ENCODE data around the gene LRCH4.
"Not testable (repeated sequence)": the region's sequence is repeated elsewhere in the genome, so short reads cannot be mapped to it uniquely, and the experiment has no call there.

Gene LRCH4

GRCh38 chr7:100546129-100546925 is 39.6 kb downstream of the LRCH4 start:
- H3K4me3 ChIP-seq (ENCODE audit: low read length), result peak overlapping the region; percentile 33
- peaks cover 41% of the 10 kb centered on the region for H3K4me1 ChIP-seq (ENCODE audit: control insufficient read depth, insufficient read depth, low read length)
- H3K27me3 ChIP-seq (replicated peaks; ENCODE audit: control insufficient read depth, insufficient read depth, low read length), result no peaks in the 10 kb centered on the region
- no peaks in the 10 kb centered on the region for H3K9me3 ChIP-seq (ENCODE audit: control insufficient read depth, low read length)
- H3K9ac ChIP-seq (ENCODE audit: low read length), result peak overlapping the region; percentile 65
- DNase-seq (ENCODE audit: low read depth), result no peak
- peaks cover 9% of the 10 kb centered on the region for H3K36me3 ChIP-seq (ENCODE audit: control insufficient read depth, insufficient read depth, low read length, severe bottlenecking)

GRCh38 chr7:100545360-100546128 is 40.4 kb downstream of the LRCH4 start:
- peaks cover 8% of the 10 kb centered on the region for H3K36me3 ChIP-seq (ENCODE audit: control insufficient read depth, insufficient read depth, low read length, severe bottlenecking)
- H3K4me3 ChIP-seq (ENCODE audit: low read length), result peak overlapping the region; percentile 33
- H3K9me3 ChIP-seq (ENCODE audit: control insufficient read depth, low read length), result no peaks in the 10 kb centered on the region
- H3K27me3 ChIP-seq (replicated peaks; ENCODE audit: control insufficient read depth, insufficient read depth, low read length), result no peaks in the 10 kb centered on the region
- peak overlapping the region; percentile 65 for H3K9ac ChIP-seq (ENCODE audit: low read length)
- H3K4me1 ChIP-seq (ENCODE audit: control insufficient read depth, insufficient read depth, low read length), result peaks cover 41% of the 10 kb centered on the region
- peak; percentile 88 for DNase-seq (ENCODE audit: low read depth)

GRCh38 chr7:100544967-100545359 is 41.0 kb downstream of the LRCH4 start:
- H3K9ac ChIP-seq (ENCODE audit: low read length), result peak overlapping the region; percentile 65
- peak overlapping the region; percentile 33 for H3K4me3 ChIP-seq (ENCODE audit: low read length)
- H3K9me3 ChIP-seq (ENCODE audit: control insufficient read depth, low read length), result no peaks in the 10 kb centered on the region
- H3K27me3 ChIP-seq (replicated peaks; ENCODE audit: control insufficient read depth, insufficient read depth, low read length), result no peaks in the 10 kb centered on the region
- peak; percentile 54 for DNase-seq (ENCODE audit: low read depth)
- H3K4me1 ChIP-seq (ENCODE audit: control insufficient read depth, insufficient read depth, low read length), result peaks cover 45% of the 10 kb centered on the region
- peaks cover 5% of the 10 kb centered on the region for H3K36me3 ChIP-seq (ENCODE audit: control insufficient read depth, insufficient read depth, low read length, severe bottlenecking)

- H3K4me1 ChIP-seq (ENCODE audit: control insufficient read depth, insufficient read depth, low read length), result peaks cover 49% of the 10 kb centered on the region
- no peak overlapping the region for H3K9ac ChIP-seq (ENCODE audit: low read length)
- DNase-seq (ENCODE audit: low read depth), result no peak
- H3K4me3 ChIP-seq (ENCODE audit: low read length), result no peak overlapping the region
- H3K36me3 ChIP-seq (ENCODE audit: control insufficient read depth, insufficient read depth, low read length, severe bottlenecking), result peaks cover 5% of the 10 kb centered on the region
- H3K9me3 ChIP-seq (ENCODE audit: control insufficient read depth, low read length), result no peaks in the 10 kb centered on the region
- H3K27me3 ChIP-seq (replicated peaks; ENCODE audit: control insufficient read depth, insufficient read depth, low read length), result no peaks in the 10 kb centered on the region
Measured at GRCh38 chr7:100544386-100544785, 41.5 kb downstream of the LRCH4 start.

GRCh38 chr7:100543586-100543985 is 42.3 kb downstream of the LRCH4 start:
- no peaks in the 10 kb centered on the region for H3K36me3 ChIP-seq (ENCODE audit: control insufficient read depth, insufficient read depth, low read length, severe bottlenecking)
- no peaks in the 10 kb centered on the region for H3K9me3 ChIP-seq (ENCODE audit: control insufficient read depth, low read length)
- H3K9ac ChIP-seq (ENCODE audit: low read length), result no peak overlapping the region
- DNase-seq (ENCODE audit: low read depth), result no peak
- no peak overlapping the region for H3K4me3 ChIP-seq (ENCODE audit: low read length)
- peaks cover 47% of the 10 kb centered on the region for H3K4me1 ChIP-seq (ENCODE audit: control insufficient read depth, insufficient read depth, low read length)
- no peaks in the 10 kb centered on the region for H3K27me3 ChIP-seq (replicated peaks; ENCODE audit: control insufficient read depth, insufficient read depth, low read length)

- not testable (repeated sequence) for H3K9me3 ChIP-seq (ENCODE audit: control insufficient read depth, low read length); H3K36me3 ChIP-seq (ENCODE audit: control insufficient read depth, insufficient read depth, low read length, severe bottlenecking); H3K4me3 ChIP-seq (ENCODE audit: low read length); DNase-seq (ENCODE audit: low read depth); H3K27me3 ChIP-seq (replicated peaks; ENCODE audit: control insufficient read depth, insufficient read depth, low read length); H3K9ac ChIP-seq (ENCODE audit: low read length)
- H3K4me1 ChIP-seq (ENCODE audit: control insufficient read depth, insufficient read depth, low read length), result peaks cover 33% of the 10 kb centered on the region
Measured at GRCh38 chr7:100541309-100541708, 44.6 kb downstream of the LRCH4 start.

- H3K27me3 ChIP-seq (replicated peaks; ENCODE audit: control insufficient read depth, insufficient read depth, low read length), result no peaks in the 10 kb centered on the region
- peak overlapping the region; percentile 79 for H3K9ac ChIP-seq (ENCODE audit: low read length)
- peak overlapping the region; percentile 88 for H3K4me3 ChIP-seq (ENCODE audit: low read length)
- DNase-seq (ENCODE audit: low read depth), result no peak
- no peaks in the 10 kb centered on the region for H3K36me3 ChIP-seq (ENCODE audit: control insufficient read depth, insufficient read depth, low read length, severe bottlenecking)
- H3K4me1 ChIP-seq (ENCODE audit: control insufficient read depth, insufficient read depth, low read length), result peaks cover 22% of the 10 kb centered on the region
- no peaks in the 10 kb centered on the region for H3K9me3 ChIP-seq (ENCODE audit: control insufficient read depth, low read length)
Measured at GRCh38 chr7:100540073-100540723, 45.7 kb downstream of the LRCH4 start.

- Histone ChIP-seq H3K27me3 (replicated peaks; ENCODE audit: control insufficient read depth, insufficient read depth, low read length) (no peaks in the 10 kb centered on the region), H3K9me3 (ENCODE audit: control insufficient read depth, low read length) (no peaks in the 10 kb centered on the region), H3K4me1 (ENCODE audit: control insufficient read depth, insufficient read depth, low read length) (peaks cover 16% of the 10 kb centered on the region), H3K4me3 (ENCODE audit: low read length) (peak overlapping the region; percentile 88), H3K36me3 (ENCODE audit: control insufficient read depth, insufficient read depth, low read length, severe bottlenecking) (no peaks in the 10 kb centered on the region), H3K9ac (ENCODE audit: low read length) (peak overlapping the region; percentile 79)
- DNase-seq (ENCODE audit: low read depth), result no peak
Measured at GRCh38 chr7:100539436-100540006, 46.4 kb downstream of the LRCH4 start.

GRCh38 chr7:100538654-100539435 is 47.1 kb downstream of the LRCH4 start, which contains the start of gene AGFG2:
TSS of gene AGFG2 (plus strand) at chr7:100539203. CDS start at chr7:100539347, 144 bp downstream.
- Histone ChIP-seq H3K27me3 (replicated peaks; ENCODE audit: control insufficient read depth, insufficient read depth, low read length) (no peaks in the 10 kb centered on the region), H3K36me3 (ENCODE audit: control insufficient read depth, insufficient read depth, low read length, severe bottlenecking) (no peaks in the 10 kb centered on the region), H3K4me3 (ENCODE audit: low read length) (peak within 1 kb of the TSS; percentile 88), H3K4me1 (ENCODE audit: control insufficient read depth, insufficient read depth, low read length) (peaks cover 16% of the 10 kb centered on the region), H3K9ac (ENCODE audit: low read length) (peak within 1 kb of the TSS; percentile 79), H3K9me3 (ENCODE audit: control insufficient read depth, low read length) (no peaks in the 10 kb centered on the region)
- peak; percentile 100 for DNase-seq (ENCODE audit: low read depth)

- Histone ChIP-seq H3K9me3 (ENCODE audit: control insufficient read depth, low read length) (no peaks in the 10 kb centered on the region), H3K9ac (ENCODE audit: low read length) (no peak overlapping the region), H3K36me3 (ENCODE audit: control insufficient read depth, insufficient read depth, low read length, severe bottlenecking) (no peaks in the 10 kb centered on the region), H3K27me3 (replicated peaks; ENCODE audit: control insufficient read depth, insufficient read depth, low read length) (no peaks in the 10 kb centered on the region), H3K4me1 (ENCODE audit: control insufficient read depth, insufficient read depth, low read length) (peaks cover 13% of the 10 kb centered on the region), H3K4me3 (ENCODE audit: low read length) (peak overlapping the region; percentile 77)
- DNase-seq (ENCODE audit: low read depth), result no peak
Measured at GRCh38 chr7:100538348-100538653, 47.6 kb downstream of the LRCH4 start.
